ENCODE results near the gene ITPR2.

GRCh38 chr12:26734510-26735248, 98.3 kb downstream of the ITPR2 start:
- no peak for TF ChIP-seq BHLHE40 (IDR thresholded peaks at IDR 0.05; ENCODE audit: borderline replicate concordance)
- no peak for TF ChIP-seq TARDBP (IDR thresholded peaks at IDR 0.05)
- no peak for TF ChIP-seq NFRKB (IDR thresholded peaks at IDR 0.05)
- no peak for TF ChIP-seq ZNF384 (IDR thresholded peaks at IDR 0.05)
- TF ChIP-seq FOXK2 (IDR thresholded peaks at IDR 0.05) = no peak
- no peak for TF ChIP-seq SP1 (IDR thresholded peaks at IDR 0.05)
- TF ChIP-seq L3MBTL2 (conservative IDR thresholded peaks at IDR 0.05) = no peak
- TF ChIP-seq SUZ12 (IDR thresholded peaks at IDR 0.05) = no peak
- TF ChIP-seq FOXM1 (IDR thresholded peaks at IDR 0.05; ENCODE audit: borderline replicate concordance) = no peak
